GM21529 (cell line): ENCODE measurements around the gene LPCAT2.

ENCODE experiments used
- ATAC-seq: cut with Tn5 transposase; IDR thresholded peaks from one replicate; pipeline ENCODE4 v1.9.1; 2021; ENCODE audit not compliant: unreplicated experiment

LPCAT2 gene

GRCh38 chr16:55479430-55480140 lies 29.3 kb upstream of the LPCAT2 start:
- no peak for ATAC-seq

- ATAC-seq = no peak
Measured at GRCh38 chr16:55480228-55480655, 28.6 kb upstream of the LPCAT2 start.

DNA sequence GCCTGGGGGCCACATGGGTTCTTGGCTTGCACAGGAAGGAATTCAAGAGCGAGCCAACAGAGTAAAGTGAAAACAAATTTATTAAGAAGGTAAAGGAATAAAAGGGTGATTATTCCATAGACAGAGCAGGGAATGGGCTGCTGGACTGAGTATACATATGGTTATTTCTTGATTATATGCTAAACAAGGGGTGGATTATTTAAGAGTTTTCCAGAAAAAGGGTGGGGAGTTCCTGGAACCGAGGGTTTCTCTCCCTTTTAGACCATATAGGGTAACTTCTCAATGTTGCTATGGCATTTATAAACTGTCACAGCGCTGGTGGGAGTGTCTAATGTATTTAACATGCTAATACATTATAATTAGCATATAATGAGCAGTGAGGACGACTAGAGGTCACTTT lies 27.8 kb upstream of the LPCAT2 start:
- no peak for ATAC-seq

DNA sequence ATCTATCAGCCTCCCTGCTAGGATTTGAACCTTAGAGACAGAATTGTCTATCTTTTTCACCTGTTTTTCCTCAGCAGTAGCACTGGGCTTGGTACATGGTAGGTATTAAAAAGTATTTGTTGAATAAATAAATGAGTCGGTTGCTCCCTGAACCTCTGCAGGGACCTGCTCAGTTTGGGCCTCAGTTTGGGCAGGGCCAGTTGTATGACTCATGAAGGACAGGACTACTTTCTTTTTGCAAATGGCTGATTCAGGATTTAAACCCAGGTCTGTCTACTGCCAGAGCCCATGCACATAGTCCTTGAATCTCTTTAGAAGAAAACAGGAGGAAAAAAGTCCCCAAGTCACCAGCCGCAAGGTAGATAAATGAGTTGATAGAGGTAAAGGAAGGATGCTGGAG lies 26.8 kb upstream of the LPCAT2 start:
- no peak for ATAC-seq

GRCh38 chr16:55487048-55487803 lies 21.6 kb upstream of the LPCAT2 start:
- ATAC-seq = no peak

GRCh38 chr16:55488306-55488705 lies 20.6 kb upstream of the LPCAT2 start:
- no peak for ATAC-seq

GRCh38 chr16:55489119-55489955 lies 19.5 kb upstream of the LPCAT2 start:
- no peak for ATAC-seq

- no peak for ATAC-seq
Measured at GRCh38 chr16:55489956-55490265, 19.0 kb upstream of the LPCAT2 start.

GRCh38 chr16:55490301-55490700 lies 18.6 kb upstream of the LPCAT2 start:
- ATAC-seq = no peak

DNA sequence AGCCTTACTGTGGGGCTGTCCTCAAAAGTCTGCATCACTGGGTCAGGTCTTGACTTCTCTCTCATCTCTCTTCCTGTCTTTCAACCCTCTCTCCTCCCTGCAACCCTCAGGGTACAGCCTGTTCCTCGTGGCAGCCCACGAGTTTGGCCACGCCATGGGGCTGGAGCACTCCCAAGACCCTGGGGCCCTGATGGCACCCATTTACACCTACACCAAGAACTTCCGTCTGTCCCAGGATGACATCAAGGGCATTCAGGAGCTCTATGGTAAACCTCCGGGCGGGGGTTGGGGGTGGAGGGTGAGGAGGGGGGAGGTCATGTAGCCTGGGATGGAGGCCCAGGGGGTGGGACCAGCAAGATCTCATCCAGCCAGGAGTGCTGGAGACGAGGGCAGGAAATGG lies 17.2 kb upstream of the LPCAT2 start:
- ATAC-seq = no peak

- ATAC-seq = no peak
Measured at GRCh38 chr16:55492756-55493380, 16.0 kb upstream of the LPCAT2 start.

GRCh38 chr16:55494994-55495421 lies 13.9 kb upstream of the LPCAT2 start:
- ATAC-seq = no peak

DNA sequence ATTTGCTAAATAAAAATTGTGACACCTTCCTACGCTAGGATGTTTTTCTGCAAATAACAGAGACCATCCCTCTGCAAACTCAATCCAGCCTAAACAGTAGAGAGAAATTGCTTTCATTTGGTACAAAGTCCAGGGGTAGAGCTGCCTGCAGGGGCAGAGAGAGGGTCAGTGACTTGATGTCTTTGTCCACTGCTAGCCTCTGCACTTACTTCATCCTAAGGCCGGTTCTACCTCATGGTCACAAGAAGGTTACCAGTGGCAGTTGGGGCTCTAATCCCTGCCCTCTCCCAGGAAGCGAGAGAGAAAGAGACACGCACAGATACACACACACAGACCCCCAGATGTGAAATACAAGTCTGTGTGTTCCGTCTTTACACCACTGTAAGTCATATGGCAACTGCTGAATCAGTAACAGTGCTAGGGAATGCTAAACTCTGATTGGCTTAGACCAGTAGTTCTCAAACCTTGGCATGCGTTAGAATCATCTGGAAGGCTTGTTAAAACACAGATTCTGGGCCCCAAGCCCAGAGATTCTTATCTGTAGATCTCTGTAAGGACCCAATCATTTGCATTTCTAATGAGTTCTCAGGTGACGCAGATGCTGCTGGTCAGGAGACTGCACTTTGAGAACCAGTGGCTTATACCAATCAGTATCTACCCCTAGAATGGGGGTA lies 13.1 kb upstream of the LPCAT2 start:
- no peak for ATAC-seq

- ATAC-seq = no peak
Measured at GRCh38 chr16:55496509-55497145, 12.2 kb upstream of the LPCAT2 start.

- ATAC-seq = no peak
Measured at GRCh38 chr16:55497558-55497957, 11.3 kb upstream of the LPCAT2 start.

- ATAC-seq = no peak
Measured at GRCh38 chr16:55498101-55498500, 10.8 kb upstream of the LPCAT2 start.

DNA sequence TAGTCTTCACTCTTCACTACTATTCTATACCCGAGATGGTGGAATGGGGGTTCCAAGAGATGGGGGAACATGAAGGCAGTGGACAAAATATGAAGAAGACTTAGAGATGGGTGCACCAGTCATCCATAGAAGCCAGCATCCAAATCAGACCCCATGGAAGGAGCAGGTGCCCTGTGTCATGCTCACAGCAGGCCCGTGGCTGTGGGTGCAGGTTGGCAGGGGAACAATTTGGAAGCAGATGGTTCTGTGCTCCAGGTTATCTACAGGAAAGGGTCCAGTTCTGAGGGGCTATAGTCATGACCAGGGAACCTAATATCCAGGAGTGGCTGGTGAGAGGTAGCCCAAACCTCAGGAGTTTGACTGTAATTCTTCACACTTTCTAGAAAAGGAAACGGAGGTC lies 9.6 kb upstream of the LPCAT2 start:
- no peak for ATAC-seq

DNA sequence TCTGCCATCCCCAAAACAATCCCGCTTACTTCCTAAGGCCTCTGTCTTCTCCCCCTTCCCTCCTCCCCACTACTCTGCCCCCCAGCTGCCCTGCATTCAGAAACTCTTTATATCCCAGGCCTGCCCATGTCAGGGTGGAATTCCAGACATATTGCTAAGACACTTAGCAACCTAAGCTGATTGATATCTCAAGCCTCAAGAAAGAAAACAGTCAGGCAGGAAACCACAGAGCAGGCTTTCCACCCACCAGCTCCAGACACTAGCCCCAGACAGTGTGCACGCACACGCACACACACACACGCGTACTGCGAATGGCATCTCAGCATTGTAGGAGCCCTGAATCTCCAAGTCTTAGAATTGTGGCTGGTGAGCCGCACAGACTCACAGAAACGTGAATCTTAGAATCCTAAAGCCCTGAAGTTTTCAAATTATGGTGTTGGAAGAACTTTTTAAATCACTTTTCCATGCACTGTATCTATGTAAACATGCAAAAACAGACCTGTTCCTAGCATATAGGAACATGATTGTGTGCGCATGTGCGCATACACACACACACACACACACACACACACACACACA lies 8.8 kb upstream of the LPCAT2 start:
- no peak for ATAC-seq

DNA sequence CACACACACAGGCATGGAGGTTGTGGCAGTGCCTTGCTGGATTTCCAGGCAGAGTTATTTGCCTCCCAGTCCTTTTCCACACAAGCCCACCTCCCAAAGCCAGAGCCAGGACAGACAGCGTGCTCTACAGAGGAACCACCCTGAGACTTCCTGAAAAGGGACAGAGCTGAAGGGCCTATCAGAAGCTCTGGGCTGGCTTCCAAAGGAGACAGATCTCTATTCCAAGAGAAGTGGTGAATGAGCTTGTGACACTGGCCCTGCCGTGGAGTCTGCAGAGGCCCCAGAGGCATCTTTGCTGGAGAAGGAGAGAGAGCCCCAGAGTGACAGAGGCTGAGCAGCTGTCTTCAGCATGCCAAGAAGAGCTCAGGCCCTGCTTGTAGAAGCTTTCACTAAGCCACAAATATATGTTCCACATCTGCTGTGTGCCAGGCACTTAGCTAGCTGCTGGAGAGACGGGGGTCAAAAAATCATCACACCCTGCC lies 8.3 kb upstream of the LPCAT2 start:
- ATAC-seq = no peak
